NCI-H1048 (cell line): Measurements from ENCODE around the gene ALKAL2.

ENCODE experiments used
- DNase-seq: peaks from one replicate; lab custom pipeline; 2025; lab: John Stamatoyannopoulos, UW

Gene ALKAL2

DNA sequence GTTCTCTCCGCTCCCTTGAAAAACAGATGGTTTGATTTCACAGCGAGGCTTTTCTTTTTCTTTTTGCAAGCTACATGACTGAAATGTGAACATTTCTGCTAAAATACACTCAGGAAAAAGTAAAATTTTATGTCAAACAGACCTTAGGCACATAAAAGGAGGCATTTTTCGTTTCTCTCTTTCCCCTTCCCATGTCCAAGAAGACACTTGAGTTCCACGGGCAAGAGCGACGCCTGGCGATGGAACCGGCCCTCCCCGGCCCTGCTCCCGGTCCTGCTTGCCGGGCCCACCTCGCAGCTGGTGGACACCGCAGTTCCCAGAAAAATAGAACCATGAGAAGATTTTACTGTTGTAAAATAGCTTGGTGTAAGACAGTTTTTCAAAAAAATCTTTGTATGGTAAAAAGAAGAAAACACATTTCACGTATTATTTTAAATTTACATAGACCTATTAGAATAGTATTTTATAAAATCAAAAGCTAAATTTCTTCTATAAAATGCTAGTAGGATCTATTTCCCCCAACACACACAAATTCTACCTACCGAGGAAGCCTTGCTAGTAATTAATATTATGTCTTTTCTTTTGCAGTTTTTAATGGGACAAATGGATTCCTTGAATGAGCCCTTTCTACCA is 2.3 kb upstream of the ALKAL2 start:
- DNase-seq: no peak

GRCh38 chr2:289362-290089 is 1.6 kb upstream of the ALKAL2 start:
- no peak for DNase-seq

- no peak for DNase-seq
These were observed 969 bp upstream of the ALKAL2 start for GRCh38 chr2:288758-289361.

- no peak for DNase-seq
These were observed 413 bp downstream of the ALKAL2 start for GRCh38 chr2:287471-287885.

DNA sequence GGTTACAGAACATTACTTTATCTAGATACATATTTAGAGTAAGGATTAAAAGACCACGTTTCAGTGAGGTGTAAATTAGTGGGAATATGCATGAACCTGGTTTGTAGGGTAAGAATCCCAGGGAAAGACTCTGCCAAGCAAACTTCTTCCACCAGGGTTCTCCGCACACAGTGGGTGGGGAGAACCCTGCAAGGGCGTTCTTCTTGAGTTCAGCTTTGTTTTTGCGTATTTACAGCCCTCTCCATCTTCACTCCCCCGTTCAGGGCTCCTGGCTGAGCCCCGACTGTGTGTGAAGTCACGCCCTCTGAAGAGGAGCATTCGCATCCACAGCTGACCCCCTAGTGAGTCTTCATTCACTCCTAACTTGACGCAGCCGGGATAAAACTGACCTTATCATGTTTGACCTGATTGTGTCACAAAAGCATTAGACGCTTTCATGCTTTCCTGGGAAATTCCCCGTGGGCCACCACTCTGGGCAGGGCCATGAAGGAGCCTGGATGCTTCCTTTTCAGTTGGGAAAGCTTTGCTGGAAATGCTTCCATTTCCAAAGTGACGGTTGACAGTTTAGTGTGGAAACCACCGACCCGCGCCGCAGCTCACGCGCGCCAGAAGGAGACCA is 1.0 kb downstream of the ALKAL2 start:
- DNase-seq: no peak

DNA sequence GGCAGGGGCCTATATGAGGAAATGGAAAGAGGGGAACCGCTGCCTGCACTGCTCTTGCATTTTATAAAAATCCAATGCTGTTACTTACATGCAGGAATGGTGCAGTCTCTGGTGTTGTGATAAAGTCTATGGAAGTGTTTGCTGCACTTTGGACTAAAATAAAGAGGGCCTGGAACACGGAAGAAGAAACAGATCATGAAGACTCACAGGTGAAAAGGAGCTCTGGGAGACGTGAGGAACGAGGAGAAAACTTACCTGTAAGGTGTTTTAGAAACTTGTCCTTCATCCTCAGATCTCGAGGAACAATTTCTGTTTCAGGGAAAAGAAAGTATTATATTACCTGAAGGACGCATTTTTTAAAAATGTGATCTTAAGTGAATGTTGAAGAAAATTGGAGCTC is 1.9 kb downstream of the ALKAL2 start:
- DNase-seq: no peak

GRCh38 chr2:285531-285930 is 2.4 kb downstream of the ALKAL2 start:
- DNase-seq: no peak

GRCh38 chr2:284896-285492 is 2.9 kb downstream of the ALKAL2 start:
- DNase-seq: no peak

GRCh38 chr2:283996-284794 is 3.7 kb downstream of the ALKAL2 start:
- no peak for DNase-seq

GRCh38 chr2:282371-283263 is 5.3 kb downstream of the ALKAL2 start:
- no peak for DNase-seq

DNA sequence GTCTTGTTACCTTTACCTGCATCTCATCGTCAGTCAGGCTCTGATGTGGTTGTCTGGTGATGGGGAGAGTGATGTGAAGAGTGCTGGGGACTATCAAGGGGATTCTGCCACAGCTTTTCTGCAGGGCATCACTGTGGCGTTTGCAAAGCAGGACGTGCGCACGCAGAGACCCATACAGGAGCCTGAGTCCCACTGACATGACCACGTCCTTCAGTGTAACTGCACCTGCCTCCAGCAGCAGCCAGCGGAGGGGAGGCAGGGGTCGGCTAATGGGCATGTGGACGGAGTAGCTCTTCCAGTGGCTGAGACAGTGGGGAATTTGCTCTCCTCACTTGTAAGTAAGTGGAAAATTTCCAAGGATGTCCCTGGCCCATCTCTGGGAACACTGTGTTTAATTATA is 6.5 kb downstream of the ALKAL2 start:
- no peak for DNase-seq

DNA sequence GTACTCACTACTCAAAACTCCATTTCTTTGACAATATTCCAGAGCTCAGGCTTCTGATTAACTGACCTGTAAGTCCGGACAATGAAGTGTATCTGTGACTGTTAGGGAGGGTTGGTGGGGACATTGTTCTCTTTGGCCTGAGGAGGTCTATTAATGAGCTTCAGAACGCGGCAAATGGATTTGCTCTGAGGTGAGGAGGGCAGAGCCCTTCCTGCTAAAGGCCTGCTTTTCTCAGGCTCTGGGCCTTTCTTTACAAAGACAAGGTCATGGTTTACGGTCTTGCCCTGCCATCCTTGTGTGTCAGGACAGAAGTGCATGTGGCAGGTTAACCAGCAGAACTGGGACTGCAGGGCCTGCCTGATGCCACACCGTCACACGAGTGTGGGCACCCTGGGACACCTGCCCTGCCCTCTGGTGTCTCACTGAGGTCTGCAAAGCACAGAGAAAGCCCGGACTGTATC is 7.2 kb downstream of the ALKAL2 start:
- no peak for DNase-seq

GRCh38 chr2:279956-280649 is 7.8 kb downstream of the ALKAL2 start:
- no peak for DNase-seq

- no peak for DNase-seq
These were observed 8.5 kb downstream of the ALKAL2 start for GRCh38 chr2:279366-279765.

DNA sequence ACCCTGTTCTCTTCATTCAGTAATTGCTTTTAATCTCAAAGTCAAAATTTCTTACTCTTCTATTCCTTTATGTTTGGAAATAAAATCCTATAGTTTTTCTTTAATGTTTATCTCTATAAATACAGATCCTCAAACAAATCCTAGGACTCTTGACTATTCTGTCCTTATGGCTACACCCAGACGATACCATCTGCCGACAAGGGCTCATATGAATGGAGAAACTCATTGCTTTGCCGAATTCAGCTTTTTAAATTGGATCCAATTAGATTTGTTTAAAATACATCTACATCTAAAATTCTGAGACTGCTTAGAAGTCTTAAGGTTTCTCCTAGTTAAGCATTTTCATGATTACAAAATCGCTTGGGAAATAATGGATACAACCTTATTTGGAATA is 9.0 kb downstream of the ALKAL2 start:
- DNase-seq: no peak

- no peak for DNase-seq
These were observed 9.5 kb downstream of the ALKAL2 start for GRCh38 chr2:278312-278926.

DNA sequence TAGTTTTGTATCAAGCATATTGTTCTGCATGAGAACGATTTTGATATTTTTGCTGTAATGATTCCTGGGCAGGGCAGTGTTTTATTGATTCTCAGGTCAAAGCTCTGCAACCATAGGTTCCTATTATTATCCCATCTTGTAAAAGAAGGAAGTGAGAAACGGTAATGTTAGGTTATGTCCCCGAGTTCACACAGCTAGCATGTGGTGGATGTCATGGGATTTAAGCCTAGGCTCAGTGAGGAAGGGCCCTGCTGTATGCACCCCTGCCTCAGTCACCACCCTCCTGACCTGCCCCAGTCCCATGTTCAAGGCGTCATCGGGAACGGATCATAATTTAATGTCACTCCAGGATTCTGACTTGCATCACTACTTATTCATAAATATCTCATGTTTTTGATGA is 12.4 kb downstream of the ALKAL2 start:
- no peak for DNase-seq

GRCh38 chr2:274503-274902 is 13.4 kb downstream of the ALKAL2 start:
- DNase-seq: no peak

DNA sequence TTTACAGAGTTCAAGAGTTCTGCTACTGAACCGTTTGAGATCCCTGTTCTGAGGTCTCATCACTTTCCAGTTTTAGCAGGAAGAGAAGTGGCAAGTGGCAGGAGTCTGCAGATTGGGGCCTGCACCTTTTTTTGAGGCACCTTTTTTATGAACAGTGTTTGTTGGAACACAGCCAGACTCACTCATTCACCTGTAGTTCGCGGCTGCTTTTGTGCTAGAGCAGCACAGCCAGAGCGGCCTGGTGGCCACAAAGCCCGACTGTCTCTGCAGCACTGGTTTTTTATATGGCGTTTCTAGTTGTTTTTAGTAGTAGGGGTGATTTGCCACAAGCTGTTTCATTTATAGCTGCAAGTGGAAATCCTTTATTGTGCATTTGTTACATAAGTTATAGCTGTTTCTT is 14.6 kb downstream of the ALKAL2 start:
- no peak for DNase-seq

- DNase-seq: no peak
These were observed 16.0 kb downstream of the ALKAL2 start for GRCh38 chr2:271917-272316.
